Esophagus muscularis mucosa (tissue), 4 donors: ENCODE measurements around the gene SEZ6L2. TPM values are rescaled to one million over a fixed set of nuclear protein-coding genes. Genes with fewer than 3 reads are reported as not detected.
"Not testable (repeated sequence)": the region's sequence is repeated elsewhere in the genome, so short reads cannot be mapped to it uniquely, and the experiment has no call there.

Experiments
- DNase-seq: peaks from one replicate; pipeline ENCODE4 v3.0.0-alpha.2; 2017; ENCODE audit errors: extremely low spot score
- H3K27ac ChIP-seq, 4 donors: fragments of 200-600 bp; sonication (generic); replicated peaks in 1 of 4; 1 replicate in 3 of 4; 2 replicates in 1 of 4; pipeline ENCODE4 v1.5.1; 2016 to 2019; ENCODE audit warnings: mild to moderate bottlenecking in 1 of 4
- H3K27me3 ChIP-seq, 4 donors: fragments of 200-600 bp; sonication (generic); one replicate each; pipeline versions ENCODE4 v1.5.1 to v1.6.0; 2016 to 2019
- H3K36me3 ChIP-seq, 4 donors: fragments of 200-600 bp; sonication (generic); one replicate each; pipeline ENCODE4 v1.5.1; 2016 to 2019
- H3K4me1 ChIP-seq, 4 donors: fragments of 200-600 bp; sonication (generic); one replicate each; pipeline ENCODE4 v1.5.1; 2016 to 2019
- H3K4me3 ChIP-seq, 4 donors: fragments of 200-600 bp; sonication (generic); 1 replicate in 2 of 4; 2 replicates in 2 of 4; pipeline ENCODE4 v1.5.1; 2016 to 2019; ENCODE audit warnings: mild to moderate bottlenecking in 4 of 4, moderate library complexity in 1 of 4
- H3K9me3 ChIP-seq, 4 donors: fragments of 200-600 bp; sonication (generic); 1 replicate in 3 of 4; 2 replicates in 1 of 4; pipeline ENCODE4 v1.5.1; 2016 to 2019
- EP300 ChIP-seq: sonication (generic); formaldehyde crosslinking; IDR thresholded peaks from one replicate; pipeline ENCODE4 v1.6.1; 2017; ENCODE audit warnings: antibody characterized with exemption
- POLR2A ChIP-seq: fragments of 450-650 bp; IDR thresholded peaks from one replicate; pipeline ENCODE4 v1.6.1; 2017; ENCODE audit warnings: antibody characterized with exemption, moderate library complexity, mild to moderate bottlenecking, low read depth
- POLR2AphosphoS5 ChIP-seq, 2 donors: sonication (generic); formaldehyde crosslinking; IDR thresholded peaks; one replicate each; pipeline ENCODE4 v1.6.1; 2017; ENCODE audit warnings: antibody characterized with exemption in 2 of 2
- WGBS: methylation state at CpG from one replicate; pipeline ENCODE4 v1.1.5; 2018; 5-methylcytosine and 5-hydroxymethylcytosine counted together
- intact Hi-C: fragments of 100-400 bp; cut with DNase I; formaldehyde crosslinking; loops from one replicate; pipeline ENCODE4 v1.15.1; 2023
- total RNA-seq, 4 donors: library from RNA; depleted of rRNA; stranded (reverse); fragments of >200 nt; gene quantifications; one replicate each; pipeline versions ENCODE4 v1.1.0 to v1.2.1, GENCODE V29; 2016
- TF ChIP-seq, protein P1 (sequence below), 3 experiments: fragments of 200-600 bp in 2 of 3; fragments of 450-650 bp in 1 of 3; sonication (generic) in 2 of 3; IDR thresholded peaks; one replicate each; pipeline ENCODE4 v1.5.1; 2017 to 2019; ENCODE audit warnings: antibody characterized with exemption in 3 of 3, mild to moderate bottlenecking in 2 of 3, moderate library complexity in 1 of 3

The SEZ6L2 gene
- total RNA-seq, result 1 to 10 TPM in 2 of 4 donors, under 1 TPM in 2; 0.84 to 7.9 (median 1.0) TPM

DNA sequence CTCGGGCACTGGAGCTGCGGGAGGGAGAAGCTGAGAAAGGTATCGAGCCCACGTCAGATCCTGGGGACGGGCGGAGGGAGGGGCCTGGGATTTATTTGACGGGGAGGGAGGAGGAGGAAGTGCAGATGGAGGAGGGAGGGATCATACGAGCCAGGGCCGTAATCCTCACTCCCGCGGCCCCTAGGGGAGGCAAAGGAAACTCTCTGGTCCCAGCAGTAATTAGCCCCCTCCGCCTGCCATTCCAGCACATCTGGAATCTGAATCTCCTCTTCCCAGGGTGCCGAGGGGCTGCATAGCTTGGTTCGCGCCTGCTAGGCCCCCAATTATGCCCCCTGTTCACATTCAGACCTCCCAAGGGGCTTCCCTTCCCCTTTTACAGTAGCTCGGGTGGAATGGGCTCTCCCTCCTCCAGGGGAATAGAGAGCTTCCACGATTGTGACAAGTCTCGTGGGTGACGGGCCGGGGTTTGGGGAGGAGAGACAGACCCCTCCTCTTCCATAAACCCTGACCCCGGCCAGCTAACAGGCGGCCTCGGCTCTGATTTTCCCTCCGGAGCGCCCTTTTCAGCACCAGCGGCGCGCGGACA, at the start of gene SEZ6L2:
TSS of gene SEZ6L2 (minus strand) at position 35 of the 586 bp plus-strand sequence. CDS start 531 bp downstream, outside the sequence.
- intact Hi-C loops, result no loop called here
- peak within 1 kb of the TSS in 1 of 4 donors; percentile 30 for H3K27ac ChIP-seq
- peak within 1 kb of the TSS; percentile 59 to 68 (median 66) for H3K4me3 ChIP-seq
- WGBS, result 3% methylated on average over 18 of the region's 29 CpGs
- no peak for DNase-seq
- H3K27me3 ChIP-seq, result peaks cover 0 to 58% (median 22%) of the 10 kb centered on the region in 4 donors
- H3K4me1 ChIP-seq, result peaks cover 6 to 27% (median 18%) of the 10 kb centered on the region in 4 donors
- H3K9me3 ChIP-seq, result no peaks in the 10 kb centered on the region
- no peaks in the 10 kb centered on the region for H3K36me3 ChIP-seq
- TF ChIP-seq POLR2AphosphoS5 (IDR thresholded peaks at IDR 0.05) (peak in 1 of 2 donors; percentile 35), EP300 (no peak)

DNA sequence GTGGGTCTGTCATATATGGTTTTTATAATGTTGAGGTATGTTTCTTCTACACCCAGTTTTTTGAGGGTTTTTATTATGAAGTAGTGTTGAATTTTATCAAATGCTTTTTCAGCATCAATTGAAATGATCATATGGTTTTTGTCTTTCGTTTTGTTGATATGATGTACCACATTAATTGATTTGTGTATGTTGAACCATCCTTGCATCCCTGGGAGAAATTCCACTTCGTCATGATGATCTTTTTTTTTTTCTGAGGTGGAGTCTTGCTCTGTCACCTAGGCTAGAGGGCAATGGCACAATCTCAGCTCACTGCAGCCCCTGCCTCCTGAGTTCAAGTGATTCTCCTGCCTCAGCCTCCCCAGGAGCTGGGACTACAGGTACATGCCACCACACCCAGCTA, 48.5 kb upstream of the SEZ6L2 start:
- H3K27ac ChIP-seq, result no peak overlapping the region
- intact Hi-C loops, result no loop called here
- H3K27me3 ChIP-seq, result no peaks in the 10 kb centered on the region
- no peak for DNase-seq
- H3K4me1 ChIP-seq, result peaks cover 0 to 14% (median 11%) of the 10 kb centered on the region in 4 donors
- TF ChIP-seq POLR2A (no peak), EP300 (no peak), POLR2AphosphoS5 (IDR thresholded peaks at IDR 0.05) (no peak)
- TF ChIP-seq, protein P1, sequence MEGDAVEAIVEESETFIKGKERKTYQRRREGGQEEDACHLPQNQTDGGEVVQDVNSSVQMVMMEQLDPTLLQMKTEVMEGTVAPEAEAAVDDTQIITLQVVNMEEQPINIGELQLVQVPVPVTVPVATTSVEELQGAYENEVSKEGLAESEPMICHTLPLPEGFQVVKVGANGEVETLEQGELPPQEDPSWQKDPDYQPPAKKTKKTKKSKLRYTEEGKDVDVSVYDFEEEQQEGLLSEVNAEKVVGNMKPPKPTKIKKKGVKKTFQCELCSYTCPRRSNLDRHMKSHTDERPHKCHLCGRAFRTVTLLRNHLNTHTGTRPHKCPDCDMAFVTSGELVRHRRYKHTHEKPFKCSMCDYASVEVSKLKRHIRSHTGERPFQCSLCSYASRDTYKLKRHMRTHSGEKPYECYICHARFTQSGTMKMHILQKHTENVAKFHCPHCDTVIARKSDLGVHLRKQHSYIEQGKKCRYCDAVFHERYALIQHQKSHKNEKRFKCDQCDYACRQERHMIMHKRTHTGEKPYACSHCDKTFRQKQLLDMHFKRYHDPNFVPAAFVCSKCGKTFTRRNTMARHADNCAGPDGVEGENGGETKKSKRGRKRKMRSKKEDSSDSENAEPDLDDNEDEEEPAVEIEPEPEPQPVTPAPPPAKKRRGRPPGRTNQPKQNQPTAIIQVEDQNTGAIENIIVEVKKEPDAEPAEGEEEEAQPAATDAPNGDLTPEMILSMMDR (IDR thresholded peaks at IDR 0.05), result no peak
- WGBS, result 85% methylated on average over 2 of the region's 2 CpGs
- no peak overlapping the region for H3K4me3 ChIP-seq
- no peaks in the 10 kb centered on the region for H3K36me3 ChIP-seq
- H3K9me3 ChIP-seq, result no peaks in the 10 kb centered on the region

DNA sequence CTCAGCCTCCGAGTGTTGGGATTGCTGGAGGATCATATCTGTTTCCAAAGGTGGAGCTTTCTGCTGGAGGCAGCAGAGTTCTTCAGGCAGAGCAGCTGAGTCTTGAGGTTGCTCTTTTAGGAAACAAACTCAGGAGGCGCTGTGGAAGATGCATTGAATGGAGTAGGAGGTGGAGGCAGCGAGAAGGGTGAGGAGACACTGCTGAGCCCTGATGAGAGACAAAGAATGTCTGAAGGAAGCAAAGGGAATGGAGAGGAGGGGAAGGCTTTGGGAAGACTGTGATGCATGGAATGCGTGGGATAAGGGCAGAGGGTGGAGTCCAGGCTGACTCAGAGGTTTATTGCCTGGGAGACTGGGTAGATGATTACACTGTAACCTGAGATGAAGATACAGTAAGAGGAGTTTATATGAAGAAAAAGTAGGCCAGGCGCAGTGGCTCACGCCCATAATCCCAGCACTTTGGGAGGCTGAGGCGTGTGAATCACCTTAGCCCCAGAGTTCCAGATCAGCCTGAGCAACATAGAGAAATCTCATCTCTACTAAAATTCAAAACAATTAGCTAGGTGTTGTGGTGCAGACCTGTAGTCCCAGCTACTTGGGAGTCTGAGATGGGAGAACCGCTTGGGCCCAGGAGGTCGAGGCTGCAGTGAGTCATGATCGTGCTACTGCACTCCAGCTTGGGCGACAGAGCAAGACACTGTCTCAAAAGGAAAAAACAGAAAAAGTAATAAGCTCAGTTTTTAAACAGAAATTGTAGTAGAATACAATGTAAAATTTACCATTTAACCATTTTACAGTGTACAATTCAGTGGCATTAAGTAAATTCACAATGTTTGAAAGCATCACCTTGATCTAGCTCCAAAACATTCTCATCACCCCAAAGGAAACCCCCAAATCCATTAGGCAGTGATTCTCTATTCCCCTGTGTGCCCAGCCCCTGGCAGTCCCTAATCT, 44.8 kb upstream of the SEZ6L2 start:
- Histone ChIP-seq H3K27ac (peak overlapping the region; percentile 50 to 78 (median 64)), H3K9me3 (no peaks in the 10 kb centered on the region), H3K27me3 (no peaks in the 10 kb centered on the region), H3K4me1 (peaks cover 0 to 14% (median 11%) of the 10 kb centered on the region in 4 donors), H3K4me3 (no peak overlapping the region), H3K36me3 (no peaks in the 10 kb centered on the region)
- intact Hi-C loops, result no loop called here
- TF ChIP-seq POLR2A, result no peak
- TF ChIP-seq POLR2AphosphoS5 (IDR thresholded peaks at IDR 0.05), result peak; percentile 31 to 48
- TF ChIP-seq, protein P1 (IDR thresholded peaks at IDR 0.05), result peak in 2 of 3 experiments; percentile 12 to 17
- 25% methylated on average over 11 of the region's 11 CpGs for WGBS
- no peak for DNase-seq

DNA sequence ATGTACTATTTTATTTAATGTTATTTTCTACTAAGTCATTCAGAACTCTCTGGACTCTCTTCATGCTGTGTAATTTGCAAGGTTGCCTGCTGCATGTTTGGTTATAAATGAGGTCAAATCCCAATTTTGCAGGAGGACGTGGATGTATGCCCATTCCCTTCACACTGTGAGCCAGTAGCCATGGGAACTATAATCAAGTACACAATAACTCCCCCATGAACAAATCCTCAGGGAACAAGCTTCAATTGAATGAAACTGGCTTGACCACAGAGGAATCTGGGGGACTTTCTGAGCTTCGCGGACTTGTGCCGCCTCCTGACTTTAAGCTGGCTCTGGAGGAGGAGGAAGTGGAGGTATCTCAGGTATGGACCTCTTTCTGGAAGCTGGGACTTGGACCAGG, 41.3 kb upstream of the SEZ6L2 start:
- no peak overlapping the region for H3K4me3 ChIP-seq
- intact Hi-C loops, result no loop called here
- no peaks in the 10 kb centered on the region for H3K36me3 ChIP-seq
- no peak for DNase-seq
- H3K27me3 ChIP-seq, result no peaks in the 10 kb centered on the region
- TF ChIP-seq EP300 (no peak), POLR2A (no peak), POLR2AphosphoS5 (IDR thresholded peaks at IDR 0.05) (no peak)
- TF ChIP-seq, protein P1 (IDR thresholded peaks at IDR 0.05), result no peak
- 57% methylated on average over 4 of the region's 4 CpGs for WGBS
- no peaks in the 10 kb centered on the region for H3K9me3 ChIP-seq
- H3K4me1 ChIP-seq, result peaks cover 0 to 14% (median 11%) of the 10 kb centered on the region in 4 donors
- H3K27ac ChIP-seq, result no peak overlapping the region

DNA sequence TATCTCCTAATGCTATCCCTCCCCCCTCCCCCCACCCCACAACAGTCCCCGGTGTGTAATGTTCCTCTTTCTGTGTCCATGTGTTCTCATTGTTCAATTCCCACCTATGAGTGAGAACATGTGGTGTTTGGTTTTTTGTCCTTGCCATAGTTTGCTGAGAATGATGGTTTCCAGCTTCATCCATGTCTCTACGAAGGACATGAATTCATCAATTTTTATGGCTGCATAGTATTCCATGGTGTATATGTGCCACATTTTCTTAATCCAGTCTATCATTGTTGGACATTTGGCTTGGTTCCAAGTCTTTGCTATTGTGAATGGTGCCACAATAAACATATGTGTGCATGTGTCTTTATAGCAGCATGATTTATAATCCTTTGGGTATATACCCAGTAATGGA, 32.4 kb upstream of the SEZ6L2 start:
- H3K27me3 ChIP-seq, H3K27ac ChIP-seq, H3K36me3 ChIP-seq, H3K9me3 ChIP-seq, intact Hi-C loops, DNase-seq, H3K4me3 ChIP-seq: not testable (repeated sequence)
- 96% methylated on average over 2 of the region's 2 CpGs for WGBS
- H3K4me1 ChIP-seq, result peaks cover 6 to 11% (median 9%) of the 10 kb centered on the region in 4 donors
